NCI-H526 (cell line): Measurements from ENCODE around the gene EFCAB6.
A peak's percentile ranks its signal among the peaks of the same experiment; 100 is the strongest.

ENCODE experiments used
- DNase-seq, 2 experiments: peaks; one replicate each; lab custom pipeline; 2025; lab: John Stamatoyannopoulos, UW

EFCAB6 gene, protein sequence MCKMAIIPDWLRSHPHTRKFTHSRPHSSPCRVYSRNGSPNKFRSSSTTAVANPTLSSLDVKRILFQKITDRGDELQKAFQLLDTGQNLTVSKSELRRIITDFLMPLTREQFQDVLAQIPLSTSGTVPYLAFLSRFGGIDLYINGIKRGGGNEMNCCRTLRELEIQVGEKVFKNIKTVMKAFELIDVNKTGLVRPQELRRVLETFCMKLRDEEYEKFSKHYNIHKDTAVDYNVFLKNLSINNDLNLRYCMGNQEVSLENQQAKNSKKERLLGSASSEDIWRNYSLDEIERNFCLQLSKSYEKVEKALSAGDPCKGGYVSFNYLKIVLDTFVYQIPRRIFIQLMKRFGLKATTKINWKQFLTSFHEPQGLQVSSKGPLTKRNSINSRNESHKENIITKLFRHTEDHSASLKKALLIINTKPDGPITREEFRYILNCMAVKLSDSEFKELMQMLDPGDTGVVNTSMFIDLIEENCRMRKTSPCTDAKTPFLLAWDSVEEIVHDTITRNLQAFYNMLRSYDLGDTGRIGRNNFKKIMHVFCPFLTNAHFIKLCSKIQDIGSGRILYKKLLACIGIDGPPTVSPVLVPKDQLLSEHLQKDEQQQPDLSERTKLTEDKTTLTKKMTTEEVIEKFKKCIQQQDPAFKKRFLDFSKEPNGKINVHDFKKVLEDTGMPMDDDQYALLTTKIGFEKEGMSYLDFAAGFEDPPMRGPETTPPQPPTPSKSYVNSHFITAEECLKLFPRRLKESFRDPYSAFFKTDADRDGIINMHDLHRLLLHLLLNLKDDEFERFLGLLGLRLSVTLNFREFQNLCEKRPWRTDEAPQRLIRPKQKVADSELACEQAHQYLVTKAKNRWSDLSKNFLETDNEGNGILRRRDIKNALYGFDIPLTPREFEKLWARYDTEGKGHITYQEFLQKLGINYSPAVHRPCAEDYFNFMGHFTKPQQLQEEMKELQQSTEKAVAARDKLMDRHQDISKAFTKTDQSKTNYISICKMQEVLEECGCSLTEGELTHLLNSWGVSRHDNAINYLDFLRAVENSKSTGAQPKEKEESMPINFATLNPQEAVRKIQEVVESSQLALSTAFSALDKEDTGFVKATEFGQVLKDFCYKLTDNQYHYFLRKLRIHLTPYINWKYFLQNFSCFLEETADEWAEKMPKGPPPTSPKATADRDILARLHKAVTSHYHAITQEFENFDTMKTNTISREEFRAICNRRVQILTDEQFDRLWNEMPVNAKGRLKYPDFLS (N-terminal part only)

DNA sequence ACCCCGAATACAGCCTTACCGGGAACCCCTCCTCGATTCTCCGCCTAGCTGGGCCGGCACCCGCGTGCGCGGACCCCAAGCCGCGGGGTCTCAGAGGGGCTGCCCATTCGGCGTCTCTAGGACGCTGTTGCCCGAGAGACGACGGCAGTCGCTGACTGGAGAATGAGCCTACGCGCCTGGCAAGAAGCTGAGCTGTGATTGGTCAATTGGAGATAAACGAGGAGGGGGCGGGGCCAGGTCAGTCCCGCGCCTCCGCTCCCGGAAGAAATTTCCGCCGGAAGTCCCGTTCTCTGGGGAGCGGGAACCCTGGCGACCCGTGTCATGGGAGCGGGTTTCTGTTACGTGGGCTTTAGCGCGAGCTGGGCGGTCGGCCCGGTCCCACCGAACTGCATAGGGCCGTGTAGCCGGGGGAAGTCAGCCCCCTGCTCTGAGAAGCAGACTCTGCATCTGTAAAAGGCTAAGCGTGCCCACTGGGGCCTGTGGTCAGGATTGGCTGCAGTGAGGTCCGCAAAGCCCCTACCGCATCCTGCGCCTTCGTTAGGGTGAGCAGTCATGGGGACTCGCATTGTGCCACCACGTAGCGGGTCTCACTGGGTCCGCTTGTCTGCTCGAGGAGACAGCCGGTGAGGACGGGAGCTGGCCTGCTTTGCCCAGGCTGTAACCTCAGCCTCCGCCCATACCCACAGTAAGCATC is at the start of gene EFCAB6:
TSS of gene EFCAB6 (minus strand) at position 157 of the 694 bp plus-strand sequence. CDS start 29,987 bp downstream, outside the sequence.
- DNase-seq, result peak; percentile 69 to 92

DNA sequence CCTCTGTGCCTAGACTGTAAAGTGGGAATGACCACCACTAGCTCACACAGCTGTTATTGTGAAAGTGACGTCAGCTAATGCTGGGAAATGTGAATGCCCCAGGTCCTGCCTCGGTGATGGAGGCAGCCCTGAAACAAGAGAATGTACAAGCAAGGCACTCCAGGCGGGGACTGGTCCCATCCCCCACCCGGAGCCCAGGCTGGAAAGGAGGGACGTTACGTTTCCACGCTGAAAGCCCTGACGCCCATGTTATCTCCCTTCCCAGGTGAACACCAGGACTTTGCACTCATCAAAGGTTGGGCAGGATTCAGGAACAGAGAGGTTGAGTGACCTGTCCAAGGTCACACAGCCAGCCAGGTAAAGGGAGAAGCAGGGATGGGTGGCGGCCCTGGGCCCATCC is 49.4 kb upstream of the EFCAB6 start:
- peak in 1 of 2 experiments; percentile 40 for DNase-seq

- DNase-seq, result no peak
These were observed 48.7 kb upstream of the EFCAB6 start for GRCh38 chr22:43860831-43861230.

GRCh38 chr22:43860126-43860525 is 48.0 kb upstream of the EFCAB6 start:
- DNase-seq, result no peak

DNA sequence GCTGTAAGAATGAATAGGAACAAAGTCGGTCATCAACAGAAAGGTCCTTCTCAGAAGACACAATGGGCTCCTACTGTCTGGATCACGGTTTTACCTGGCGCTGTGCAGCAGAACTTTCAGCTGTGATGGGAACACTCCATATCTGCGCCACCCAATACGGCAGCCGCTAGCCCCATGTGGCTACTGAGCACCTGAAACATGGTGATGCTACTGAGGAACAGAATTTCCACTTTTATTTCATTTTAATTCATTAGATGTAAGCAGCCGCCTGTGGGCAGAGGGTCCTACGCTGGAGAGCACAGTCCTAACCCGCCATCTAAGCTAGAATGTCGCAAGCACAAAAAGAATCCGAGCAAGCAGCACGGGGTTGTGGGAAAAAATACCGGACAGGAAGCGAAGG is 47.5 kb upstream of the EFCAB6 start:
- no peak for DNase-seq

DNA sequence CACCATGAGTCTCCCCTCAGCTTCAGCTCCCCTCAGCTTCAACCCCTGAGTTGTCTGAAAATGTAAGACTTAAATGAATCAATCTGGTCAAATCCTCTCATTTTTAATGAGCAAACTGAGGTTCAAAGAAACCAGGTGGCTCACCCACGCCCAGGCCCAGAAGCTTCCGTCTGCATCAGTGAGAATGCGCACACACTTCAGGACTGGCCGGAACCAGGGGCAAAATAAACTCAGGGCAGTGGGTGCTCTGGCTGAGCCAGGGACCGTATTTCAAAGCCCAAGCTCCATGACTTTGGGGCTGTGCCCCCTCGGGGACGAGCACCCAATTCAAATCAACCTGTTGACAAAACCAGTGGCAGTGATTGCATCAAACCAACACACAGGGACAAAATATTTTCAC is 47.1 kb upstream of the EFCAB6 start:
- DNase-seq, result no peak

GRCh38 chr22:43858156-43858895 is 46.2 kb upstream of the EFCAB6 start:
- no peak for DNase-seq

DNA sequence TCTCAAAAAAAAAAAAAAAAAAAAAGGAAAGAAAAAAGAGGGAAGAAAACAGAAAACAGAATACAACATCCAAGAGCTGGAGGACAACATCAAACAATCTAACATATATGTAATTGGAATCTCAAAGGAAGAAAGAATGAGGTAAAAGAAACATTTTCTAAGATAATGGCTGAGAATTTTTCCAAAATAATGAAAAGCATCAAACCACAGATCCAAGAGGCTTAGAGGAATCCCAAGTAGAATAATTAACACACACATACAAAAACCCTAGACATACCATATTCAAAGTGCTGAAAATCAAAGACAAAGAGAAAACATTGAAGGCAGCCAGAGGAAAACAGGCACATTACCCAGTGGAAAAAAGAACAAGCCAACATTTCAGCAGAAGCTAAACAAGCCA is 45.3 kb upstream of the EFCAB6 start:
- DNase-seq, result no peak

GRCh38 chr22:43855431-43855830 is 43.3 kb upstream of the EFCAB6 start:
- no peak for DNase-seq

DNA sequence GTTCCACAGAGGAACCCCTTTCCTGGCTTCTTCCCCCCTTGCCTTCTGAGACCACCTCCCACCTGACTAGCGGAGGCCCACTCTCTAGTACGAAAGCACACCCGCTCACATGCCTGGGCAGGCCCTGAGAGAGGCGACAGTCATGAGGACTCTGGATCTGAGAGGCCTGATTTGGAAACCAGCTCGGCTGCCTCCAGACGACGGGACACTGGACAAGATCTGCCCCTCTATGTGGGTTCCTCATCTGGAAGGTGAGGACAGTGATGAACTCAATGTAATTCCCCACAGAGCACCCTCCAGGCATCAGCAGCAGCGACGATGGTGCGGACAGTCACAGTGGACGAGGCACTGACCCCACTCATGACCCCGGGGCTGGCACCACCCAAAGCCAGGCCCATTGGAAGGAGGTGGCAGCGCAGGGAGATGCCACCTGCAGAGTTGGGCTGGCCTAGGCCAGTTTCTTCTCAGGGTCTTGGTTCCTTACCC is 42.7 kb upstream of the EFCAB6 start:
- no peak for DNase-seq

GRCh38 chr22:43854121-43854785 is 42.1 kb upstream of the EFCAB6 start:
- DNase-seq, result no peak

DNA sequence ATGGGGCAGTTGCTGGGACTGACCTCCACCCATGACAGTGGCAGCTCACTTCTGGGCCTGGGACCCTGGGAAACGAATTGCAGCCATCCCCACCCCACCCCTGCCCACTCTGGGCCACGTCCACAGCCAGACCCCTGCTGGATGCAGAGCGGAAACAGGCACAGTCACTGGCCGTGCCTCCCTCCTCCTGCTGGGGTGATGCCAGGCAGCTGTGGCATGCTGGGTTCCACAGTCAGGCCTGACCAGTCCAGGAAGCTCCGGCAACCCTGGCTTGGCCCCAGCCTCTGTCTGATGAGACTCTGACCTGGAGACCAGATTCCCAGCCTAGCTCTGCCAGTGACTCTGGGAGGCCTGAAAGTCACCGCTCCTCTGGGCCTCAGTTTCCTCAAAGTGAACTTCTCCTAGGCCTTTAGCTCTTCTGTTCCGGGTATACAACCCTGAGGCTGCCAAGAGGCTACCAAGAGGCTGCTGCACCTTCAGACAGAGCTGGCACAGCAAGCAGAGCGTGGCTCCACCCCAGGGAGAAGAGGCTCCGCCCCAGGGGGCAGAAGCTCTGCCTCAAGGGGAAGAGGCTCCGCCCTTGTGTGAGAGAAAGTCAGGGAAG is 41.3 kb upstream of the EFCAB6 start:
- DNase-seq, result no peak

GRCh38 chr22:43852573-43853327 is 40.6 kb upstream of the EFCAB6 start:
- DNase-seq, result no peak

DNA sequence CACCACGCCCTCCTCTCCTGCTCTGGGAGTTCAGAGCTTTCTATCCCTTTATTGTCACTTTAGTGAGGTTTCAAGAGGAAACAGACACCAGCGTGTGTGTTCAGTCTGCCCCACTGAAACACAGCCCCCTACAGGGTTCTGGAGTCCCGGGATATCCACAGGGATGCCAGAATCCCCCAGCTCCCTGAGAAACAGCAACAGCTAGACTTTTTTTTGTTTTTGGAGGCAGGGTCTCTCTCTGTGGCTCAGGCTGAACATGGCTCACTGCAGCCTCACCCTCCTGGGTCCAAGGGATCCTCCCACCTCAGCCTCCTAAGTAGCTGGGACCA is 39.8 kb upstream of the EFCAB6 start:
- DNase-seq, result no peak

DNA sequence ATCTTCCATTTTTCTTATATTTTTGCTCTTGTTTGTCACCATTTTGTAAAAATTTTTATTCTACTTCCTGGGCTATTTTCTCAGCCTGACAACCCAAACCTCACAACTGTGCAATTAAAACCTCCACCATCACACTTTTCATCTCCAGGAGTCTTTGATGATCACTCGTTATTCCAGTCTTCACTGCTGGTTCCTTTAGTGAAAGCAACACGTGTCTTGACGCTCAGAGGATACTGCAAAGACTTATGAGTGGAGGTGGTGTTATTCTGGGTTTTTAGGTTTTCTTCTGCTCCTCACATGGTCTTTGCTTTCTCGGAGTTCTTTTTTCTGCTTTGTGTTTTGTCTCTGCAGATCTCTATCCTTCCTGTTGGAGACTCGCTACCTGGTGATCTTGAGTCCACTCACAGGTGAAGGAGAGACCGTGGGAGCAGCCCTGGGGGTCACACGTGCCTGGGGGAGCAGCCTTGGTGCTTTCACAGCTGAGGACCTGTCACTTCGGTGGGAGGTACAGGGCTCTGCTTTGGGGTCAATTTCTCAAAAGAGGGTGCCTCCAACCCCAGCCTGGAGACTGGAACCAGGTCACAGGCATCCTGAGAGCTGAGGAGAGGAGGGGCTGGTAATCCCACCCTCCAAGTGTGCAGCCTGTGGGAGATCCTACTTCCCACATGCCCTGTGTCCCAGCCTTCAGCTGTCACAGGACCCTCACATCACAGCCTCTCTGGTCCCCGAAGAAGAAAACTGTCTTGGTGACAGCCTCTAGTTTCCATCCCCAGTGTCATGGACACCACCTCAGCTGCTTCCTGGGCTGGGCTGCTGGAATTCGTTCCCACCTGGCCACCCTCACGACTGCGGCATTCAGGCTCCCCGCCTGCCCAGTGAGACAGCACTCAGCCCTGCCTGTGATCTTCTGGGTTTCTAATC is 39.2 kb upstream of the EFCAB6 start:
- no peak for DNase-seq

DNA sequence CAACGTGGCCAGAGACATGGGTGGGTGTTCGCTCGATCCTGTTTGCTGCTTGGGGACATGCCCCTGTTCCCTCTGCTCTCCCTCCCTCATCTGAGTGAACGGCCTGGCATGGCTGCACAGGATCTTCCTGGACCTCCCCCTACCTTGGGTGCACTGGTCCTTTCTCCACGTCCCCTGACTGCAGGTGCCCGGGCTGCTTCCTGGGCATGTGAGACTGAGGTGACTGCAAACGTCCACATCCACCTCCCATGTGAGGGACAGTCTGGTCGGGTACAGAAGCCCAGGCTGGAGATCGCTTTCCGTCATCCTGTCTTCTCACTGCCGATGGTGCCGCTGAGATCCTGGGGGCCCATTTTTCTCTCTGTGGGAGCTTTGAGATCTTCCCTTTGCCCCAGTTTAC is 38.4 kb upstream of the EFCAB6 start:
- no peak for DNase-seq

- DNase-seq, result no peak
These were observed 37.6 kb upstream of the EFCAB6 start for GRCh38 chr22:43849731-43850130.
